ENCODE data around the gene TMEM198. TPM values are rescaled to one million over a fixed set of nuclear protein-coding genes. Genes with fewer than 3 reads are reported as not detected.

TMEM198 gene
- total RNA-seq, 2 experiments from 2014 or later, result 2.1 to 2.2 TPM

GRCh38 chr2:219556413-219556812 is 12.6 kb downstream of the TMEM198 start:
- ATAC-seq, result no peak
- DNase-seq, result no peak
- H3K4me3 Mint-ChIP-seq, result no peak overlapping the region
- H3K27me3 Mint-ChIP-seq, result peaks cover 24% of the 10 kb centered on the region
- ChIA-PET CTCF (interaction anchor here (1.1 to 1.8 kb wide), 2 partner anchors 27 to 87 kb away, joined by 3 to 4 read pairs; no protein-coding TSS in a partner anchor), POLR2A (interaction anchor here (1.0 kb wide), 1 partner anchor 24 kb away, joined by 3 read pairs; no protein-coding TSS in a partner anchor)
- no peaks in the 10 kb centered on the region for H3K9me3 Mint-ChIP-seq
- no peak overlapping the region for H3K27ac Mint-ChIP-seq
- intact Hi-C loops (cut with micrococcal nuclease), result no loop called here
- no peak for TF ChIP-seq CTCF (IDR thresholded peaks at IDR 0.05)
- no peaks in the 10 kb centered on the region for H3K36me3 Mint-ChIP-seq (ENCODE audit: low read depth)
- no peaks in the 10 kb centered on the region for H3K4me1 Mint-ChIP-seq (ENCODE audit: low read depth)

GRCh38 chr2:219557320-219557719 is 13.5 kb downstream of the TMEM198 start:
- no peak for TF ChIP-seq CTCF (IDR thresholded peaks at IDR 0.05)
- Mint-ChIP-seq H3K36me3 (ENCODE audit: low read depth) (no peaks in the 10 kb centered on the region), H3K9me3 (no peaks in the 10 kb centered on the region), H3K27me3 (peaks cover 21% of the 10 kb centered on the region), H3K4me1 (ENCODE audit: low read depth) (no peaks in the 10 kb centered on the region), H3K27ac (no peak overlapping the region), H3K4me3 (no peak overlapping the region)
- ATAC-seq (no peak), DNase-seq (no peak)
- CTCF ChIA-PET, result interaction anchor here (1.1 to 1.8 kb wide), 4 partner anchors 14 to 86 kb away, joined by 3 to 4 read pairs (median 3); partner anchors contain the start of gene OBSL1
- POLR2A ChIA-PET, result interaction anchor here (1.0 kb wide), 1 partner anchor 23 kb away, joined by 3 read pairs; no protein-coding TSS in a partner anchor
- intact Hi-C loops (cut with micrococcal nuclease), result no loop called here

DNA sequence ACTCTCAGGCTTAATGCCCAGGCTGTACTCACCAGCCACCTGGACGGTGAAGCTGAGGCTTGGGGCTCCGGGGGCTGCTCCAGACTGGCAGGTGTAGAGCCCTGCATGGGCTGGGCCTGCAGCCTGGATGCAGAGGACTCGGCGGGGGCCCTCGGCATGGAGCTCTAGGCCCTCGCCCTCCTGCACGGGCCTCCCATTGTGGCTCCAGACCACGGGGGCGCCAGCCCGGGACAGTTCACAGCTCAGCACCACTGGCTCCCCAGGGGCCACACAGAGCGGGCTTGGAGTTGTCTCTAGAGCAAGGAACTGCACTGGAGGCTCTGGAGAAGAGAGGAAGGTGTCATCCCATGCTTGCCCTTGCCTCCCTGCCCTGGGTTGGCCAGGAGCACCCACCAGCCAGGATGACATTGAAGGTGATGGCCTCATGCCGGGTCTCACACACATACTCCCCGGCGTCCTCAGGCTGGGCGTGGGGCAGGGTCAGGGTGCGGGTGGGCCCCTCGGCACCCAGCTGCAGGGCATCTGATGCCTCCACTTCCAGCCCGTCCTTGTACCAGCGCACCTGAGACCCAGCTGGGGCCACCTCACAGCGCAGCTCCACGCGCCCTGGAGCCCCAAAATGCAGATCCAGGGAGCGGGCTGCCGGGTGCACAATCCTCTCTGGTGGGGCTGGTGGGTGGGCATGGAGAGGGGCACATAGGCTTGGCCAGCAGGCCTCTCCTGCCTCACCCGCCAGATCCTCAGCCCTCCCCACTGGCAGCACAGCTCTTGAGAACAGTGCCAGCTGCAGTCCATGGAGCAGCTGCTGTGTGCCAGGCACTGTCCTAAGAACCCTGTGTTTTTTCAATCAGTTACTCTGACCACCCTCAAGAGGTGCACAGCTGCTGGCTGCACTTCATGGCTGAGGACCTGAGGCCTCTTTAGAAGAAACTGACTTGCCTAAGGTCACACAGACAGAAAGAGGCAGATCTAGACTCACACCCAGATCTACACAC is 14.3 kb downstream of the TMEM198 start:
- no peaks in the 10 kb centered on the region for H3K9me3 Mint-ChIP-seq
- ChIA-PET CTCF (interaction anchor here (1.0 to 1.2 kb wide), 3 partner anchors 13 to 62 kb away, joined by 3 read pairs; partner anchors contain the start of gene OBSL1), POLR2A (interaction anchor here (0.6 kb wide), 1 partner anchor 1995 kb away, joined by 3 read pairs; no protein-coding TSS in a partner anchor)
- peaks cover 21% of the 10 kb centered on the region for H3K27me3 Mint-ChIP-seq
- no peaks in the 10 kb centered on the region for H3K36me3 Mint-ChIP-seq (ENCODE audit: low read depth)
- H3K4me3 Mint-ChIP-seq, result no peak overlapping the region
- DNase-seq (no peak), ATAC-seq (no peak)
- intact Hi-C loops (cut with micrococcal nuclease), result no loop called here
- TF ChIP-seq CTCF (IDR thresholded peaks at IDR 0.05), result no peak
- no peaks in the 10 kb centered on the region for H3K4me1 Mint-ChIP-seq (ENCODE audit: low read depth)
- no peak overlapping the region for H3K27ac Mint-ChIP-seq

- no peak for DNase-seq
- Mint-ChIP-seq H3K27me3 (peaks cover 9% of the 10 kb centered on the region), H3K36me3 (ENCODE audit: low read depth) (no peaks in the 10 kb centered on the region), H3K4me3 (no peak overlapping the region), H3K27ac (no peak overlapping the region), H3K4me1 (ENCODE audit: low read depth) (no peaks in the 10 kb centered on the region), H3K9me3 (no peaks in the 10 kb centered on the region)
- TF ChIP-seq CTCF (IDR thresholded peaks at IDR 0.05), result no peak
- POLR2A ChIA-PET, result interaction anchor here (1.1 kb wide), 1 partner anchor 12 kb away, joined by 3 read pairs; the partner anchor contains the start of gene OBSL1
- ATAC-seq, result no peak
- CTCF ChIA-PET, result interaction anchor here (0.7 to 2.7 kb wide), 37 partner anchors 8 to 171 kb away, joined by 3 to 26 read pairs (median 6); partner anchors contain the start of genes CHPF, DNPEP, GMPPA and INHA
- intact Hi-C loops (cut with micrococcal nuclease), result no loop called here
Observed at GRCh38 chr2:219559156-219559915, 15.5 kb downstream of the TMEM198 start.
